NT2/D1 (cell line): Measurements from ENCODE around the gene P3H1.

Experiments
- DNase-seq: peaks from one replicate; pipeline ENCODE4 v3.0.0-alpha.2; 2011; ENCODE audit warnings: low read depth, low spot score
- H3K27me3 ChIP-seq: 2 replicates; pipeline ENCODE4 v1.6.0; 2011; ENCODE audit warnings: mild to moderate bottlenecking; ENCODE audit not compliant: insufficient read length, insufficient read depth
- H3K36me3 ChIP-seq: 2 replicates; pipeline ENCODE4 v1.6.1; 2011; ENCODE audit warnings: mild to moderate bottlenecking, low read length, mixed read lengths; ENCODE audit not compliant: insufficient read depth, insufficient read length
- H3K4me1 ChIP-seq: 2 replicates; pipeline ENCODE4 v1.5.1; 2011; ENCODE audit not compliant: insufficient read depth, insufficient read length
- H3K4me3 ChIP-seq: 2 replicates; pipeline ENCODE4 v1.5.1; 2011; ENCODE audit warnings: low read depth; ENCODE audit not compliant: insufficient read length
- H3K9ac ChIP-seq: 2 replicates; pipeline ENCODE4 v1.6.0; 2011; ENCODE audit warnings: low read depth; ENCODE audit not compliant: insufficient read length
- H3K9me3 ChIP-seq: 2 replicates; pipeline ENCODE4 v1.5.1; 2011; ENCODE audit warnings: mild to moderate bottlenecking, low read length; ENCODE audit not compliant: insufficient read depth
- SUZ12 ChIP-seq: IDR thresholded peaks from 2 replicates; pipeline ENCODE4 v1.6.1; 2011; ENCODE audit not compliant: insufficient read length, insufficient read depth; ENCODE audit errors: extremely low read depth
- YY1 ChIP-seq: IDR thresholded peaks from 2 replicates; pipeline ENCODE4 v1.6.1; 2011; ENCODE audit not compliant: insufficient read length, insufficient read depth
- ZNF274 ChIP-seq: IDR thresholded peaks from 2 replicates; pipeline ENCODE4 v1.6.1; 2011; ENCODE audit warnings: mild to moderate bottlenecking, low read depth, low read length

The P3H1 gene

GRCh38 chr1:42769811-42770210, 3.0 kb upstream of the P3H1 start:
- no peaks in the 10 kb centered on the region for H3K9me3 ChIP-seq
- peaks cover 47% of the 10 kb centered on the region for H3K36me3 ChIP-seq
- no peak overlapping the region for H3K9ac ChIP-seq
- no peak overlapping the region for H3K4me3 ChIP-seq
- no peak for TF ChIP-seq YY1
- no peaks in the 10 kb centered on the region for H3K27me3 ChIP-seq
- DNase-seq, result no peak
- H3K4me1 ChIP-seq, result no peaks in the 10 kb centered on the region

- TF ChIP-seq SUZ12 (no peak), YY1 (no peak), ZNF274 (no peak)
- Histone ChIP-seq H3K4me3 (peak overlapping the region; percentile 100), H3K9ac (peak overlapping the region; percentile 97)
Observed at GRCh38 chr1:42768172-42768571, 1.3 kb upstream of the P3H1 start.

DNA sequence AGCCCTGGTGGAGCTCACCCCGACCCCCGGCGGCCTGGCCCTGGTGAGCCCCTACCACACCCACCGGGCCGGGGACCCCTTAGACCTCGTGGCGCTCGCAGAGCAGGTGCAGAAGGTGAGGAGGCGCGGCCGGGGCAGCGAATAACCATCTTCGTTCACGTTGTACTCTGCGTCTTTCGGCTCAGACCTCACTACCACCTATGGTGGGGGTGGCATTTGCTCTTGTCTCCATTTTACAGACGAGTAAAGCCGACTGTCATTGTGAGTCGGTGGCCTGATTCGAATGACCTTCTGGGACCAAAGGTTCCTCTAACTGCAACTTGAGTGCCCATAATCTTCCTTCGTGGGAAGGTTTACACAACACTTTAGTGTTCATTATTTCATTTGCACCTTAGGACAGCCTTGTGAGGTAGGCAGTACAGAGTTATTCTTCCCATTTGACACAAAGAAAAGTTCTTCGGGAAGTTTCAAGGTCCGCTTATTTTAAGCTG, 727 bp upstream of the P3H1 start:
- no peak for DNase-seq

More at GRCh38 chr1:42768172-42768571, 1.3 kb upstream of the P3H1 start:
- no peak for DNase-seq
- Histone ChIP-seq H3K4me1 (peaks cover 2% of the 10 kb centered on the region), H3K27me3 (no peaks in the 10 kb centered on the region), H3K9me3 (no peaks in the 10 kb centered on the region), H3K36me3 (peaks cover 30% of the 10 kb centered on the region)

GRCh38 chr1:42765832-42766740, 742 bp downstream of the P3H1 start:
- H3K9ac ChIP-seq, result peak overlapping the region; percentile 99
- no peak for TF ChIP-seq YY1
- TF ChIP-seq SUZ12, result no peak
- TF ChIP-seq ZNF274, result no peak
- peaks cover 34% of the 10 kb centered on the region for H3K36me3 ChIP-seq
- H3K27me3 ChIP-seq, result no peaks in the 10 kb centered on the region
- no peaks in the 10 kb centered on the region for H3K9me3 ChIP-seq
- peak; percentile 60 for DNase-seq
- peak overlapping the region; percentile 100 for H3K4me3 ChIP-seq
- H3K4me1 ChIP-seq, result peaks cover 5% of the 10 kb centered on the region

More for the DNA sequence above, 727 bp upstream of the P3H1 start:
- Histone ChIP-seq H3K9ac (peak overlapping the region; percentile 97), H3K27me3 (no peaks in the 10 kb centered on the region), H3K4me1 (peaks cover 2% of the 10 kb centered on the region), H3K9me3 (no peaks in the 10 kb centered on the region), H3K36me3 (peaks cover 28% of the 10 kb centered on the region), H3K4me3 (peak overlapping the region; percentile 100)
- no peak for TF ChIP-seq ZNF274
- TF ChIP-seq YY1, result no peak
- TF ChIP-seq SUZ12, result no peak

GRCh38 chr1:42765269-42765668, 1.6 kb downstream of the P3H1 start:
- Histone ChIP-seq H3K4me3 (peak overlapping the region; percentile 100), H3K4me1 (peaks cover 5% of the 10 kb centered on the region), H3K9ac (peak overlapping the region; percentile 99), H3K27me3 (no peaks in the 10 kb centered on the region), H3K9me3 (no peaks in the 10 kb centered on the region), H3K36me3 (peaks cover 34% of the 10 kb centered on the region)
- TF ChIP-seq ZNF274 (no peak), SUZ12 (no peak), YY1 (no peak)
- DNase-seq, result no peak

DNA sequence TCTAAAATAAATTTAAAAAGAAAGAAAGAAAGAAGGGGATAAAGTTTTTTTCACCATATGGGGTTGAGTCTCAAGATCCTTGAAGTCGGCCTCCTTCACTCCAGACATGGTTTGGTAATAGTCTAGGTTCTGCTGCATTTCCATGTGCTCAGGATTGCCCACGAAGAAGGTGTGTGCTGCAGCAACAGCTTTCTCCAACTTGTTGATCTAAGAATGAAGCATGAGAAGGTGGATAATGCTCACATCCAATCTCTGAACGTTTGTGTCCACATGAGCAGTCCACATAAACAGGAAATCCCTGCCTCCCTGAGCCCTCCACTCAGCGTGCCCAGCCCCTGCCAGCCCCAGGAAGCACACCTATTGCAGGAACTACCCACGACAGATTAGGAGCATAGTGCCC, 4.6 kb downstream of the P3H1 start:
- Histone ChIP-seq H3K36me3 (peaks cover 53% of the 10 kb centered on the region), H3K9ac (no peak overlapping the region), H3K4me1 (peaks cover 9% of the 10 kb centered on the region), H3K4me3 (no peak overlapping the region), H3K9me3 (no peaks in the 10 kb centered on the region), H3K27me3 (no peaks in the 10 kb centered on the region)
- TF ChIP-seq SUZ12, result no peak
- TF ChIP-seq YY1, result no peak
- TF ChIP-seq ZNF274, result no peak
- no peak for DNase-seq

- Histone ChIP-seq H3K9me3 (no peaks in the 10 kb centered on the region), H3K36me3 (peaks cover 60% of the 10 kb centered on the region), H3K4me1 (peaks cover 10% of the 10 kb centered on the region), H3K4me3 (no peak overlapping the region), H3K27me3 (no peaks in the 10 kb centered on the region), H3K9ac (no peak overlapping the region)
- TF ChIP-seq SUZ12 (no peak), ZNF274 (no peak), YY1 (no peak)
- no peak for DNase-seq
Observed at GRCh38 chr1:42761567-42761966, 5.3 kb downstream of the P3H1 start.
